Ascending aorta (tissue), 2 donors: ENCODE measurements around the gene ESR1. TPM values are rescaled to one million over a fixed set of nuclear protein-coding genes. Genes with fewer than 3 reads are reported as not detected.
A peak's percentile ranks its signal among the peaks of the same experiment; 100 is the strongest.

Source experiments
- DNase-seq, 2 donors: peaks; one replicate each; pipeline ENCODE4 v3.0.0-alpha.2; 2019; ENCODE audit warnings: low spot score in 2 of 2
- H3K27ac ChIP-seq, 2 donors: fragments of 200-600 bp; sonication (generic); one replicate each; pipeline ENCODE4 v1.5.1; 2016 to 2017; ENCODE audit warnings: mild to moderate bottlenecking in 1 of 2
- H3K27me3 ChIP-seq: fragments of 200-600 bp; sonication (generic); one replicate; pipeline ENCODE4 v1.5.1; 2017
- H3K36me3 ChIP-seq, 2 donors: fragments of 200-600 bp; sonication (generic); one replicate each; pipeline ENCODE4 v1.5.1; 2016
- H3K4me1 ChIP-seq, 2 donors: fragments of 200-600 bp; sonication (generic); one replicate each; pipeline ENCODE4 v1.5.1; 2016 to 2017; ENCODE audit warnings: mild to moderate bottlenecking in 1 of 2
- H3K4me3 ChIP-seq, 2 donors: fragments of 200-600 bp; sonication (generic); one replicate each; pipeline ENCODE4 v1.5.1; 2016 to 2017; ENCODE audit warnings: mild to moderate bottlenecking in 1 of 2
- H3K9me3 ChIP-seq, 2 donors: fragments of 200-600 bp; sonication (generic); one replicate each; pipeline ENCODE4 v1.5.1; 2016
- CTCF ChIP-seq, 3 experiments: fragments of 200-600 bp in 2 of 3; fragments of 450-650 bp in 1 of 3; sonication (generic) in 2 of 3; IDR thresholded peaks; one replicate each; pipeline ENCODE4 v1.5.1; 2016 to 2019; ENCODE audit warnings: antibody characterized with exemption in 3 of 3, mild to moderate bottlenecking in 1 of 3, moderate library complexity in 1 of 3
- intact Hi-C: fragments of 100-400 bp; cut with DNase I; formaldehyde crosslinking; loops from one replicate; pipeline ENCODE4 v1.15.1; 2023
- total RNA-seq: library from RNA; depleted of rRNA; stranded (reverse); fragments of >200 nt; gene quantifications from one replicate; pipeline ENCODE4 v1.1.0, GENCODE V29; 2016

ESR1 gene
- total RNA-seq, 1 donor from 2014 or later: 3.0 TPM

- no peak for DNase-seq
- no peak for TF ChIP-seq CTCF (IDR thresholded peaks at IDR 0.05)
- intact Hi-C loops: loop anchor here (5.0 kb wide), 1 partner anchor 35 kb away; no protein-coding TSS in a partner anchor
- no peaks in the 10 kb centered on the region for H3K36me3 ChIP-seq
- H3K4me3 ChIP-seq: no peak overlapping the region
- no peaks in the 10 kb centered on the region for H3K27me3 ChIP-seq
- peaks cover 0 to 11% of the 10 kb centered on the region in 2 donors for H3K4me1 ChIP-seq
- no peaks in the 10 kb centered on the region for H3K9me3 ChIP-seq
- H3K27ac ChIP-seq: no peak overlapping the region
Observed at GRCh38 chr6:152087701-152088100, 280.2 kb downstream of the ESR1 start.

- Histone ChIP-seq H3K4me1 (peaks cover 2 to 18% of the 10 kb centered on the region in 2 donors), H3K9me3 (no peaks in the 10 kb centered on the region), H3K4me3 (no peak overlapping the region), H3K27ac (peak overlapping the region in 1 of 2 donors; percentile 27), H3K27me3 (no peaks in the 10 kb centered on the region), H3K36me3 (no peaks in the 10 kb centered on the region)
- no peak for TF ChIP-seq CTCF (IDR thresholded peaks at IDR 0.05)
- intact Hi-C loops: loop anchor here (5.0 kb wide), 1 partner anchor 32 kb away; no protein-coding TSS in a partner anchor
- DNase-seq: peak in 1 of 2 donors; percentile 80
Observed at GRCh38 chr6:152089992-152090391, 282.5 kb downstream of the ESR1 start.

- TF ChIP-seq CTCF (IDR thresholded peaks at IDR 0.05): no peak
- no peaks in the 10 kb centered on the region for H3K9me3 ChIP-seq
- H3K4me3 ChIP-seq: no peak overlapping the region
- H3K27me3 ChIP-seq: no peaks in the 10 kb centered on the region
- intact Hi-C loops: no loop called here
- H3K36me3 ChIP-seq: no peaks in the 10 kb centered on the region
- no peak for DNase-seq
- peaks cover 2 to 18% of the 10 kb centered on the region in 2 donors for H3K4me1 ChIP-seq
- H3K27ac ChIP-seq: no peak overlapping the region
Observed at GRCh38 chr6:152091201-152091600, 283.7 kb downstream of the ESR1 start.

GRCh38 chr6:152091851-152092341 is 284.4 kb downstream of the ESR1 start:
- TF ChIP-seq CTCF (IDR thresholded peaks at IDR 0.05): no peak
- H3K27me3 ChIP-seq: no peaks in the 10 kb centered on the region
- H3K4me1 ChIP-seq: peaks cover 2 to 22% of the 10 kb centered on the region in 2 donors
- intact Hi-C loops: no loop called here
- H3K4me3 ChIP-seq: no peak overlapping the region
- no peak for DNase-seq
- H3K9me3 ChIP-seq: no peaks in the 10 kb centered on the region
- H3K36me3 ChIP-seq: no peaks in the 10 kb centered on the region
- H3K27ac ChIP-seq: peak overlapping the region in 1 of 2 donors; percentile 4

GRCh38 chr6:152093711-152094110 is 286.2 kb downstream of the ESR1 start:
- Histone ChIP-seq H3K4me3 (no peak overlapping the region), H3K9me3 (no peaks in the 10 kb centered on the region), H3K36me3 (no peaks in the 10 kb centered on the region), H3K27ac (no peak overlapping the region), H3K4me1 (peaks cover 2 to 26% of the 10 kb centered on the region in 2 donors), H3K27me3 (no peaks in the 10 kb centered on the region)
- DNase-seq: no peak
- TF ChIP-seq CTCF (IDR thresholded peaks at IDR 0.05): no peak
- intact Hi-C loops: no loop called here

- no peaks in the 10 kb centered on the region for H3K27me3 ChIP-seq
- peak overlapping the region; percentile 75 to 87 for H3K27ac ChIP-seq
- DNase-seq: no peak
- no peaks in the 10 kb centered on the region for H3K36me3 ChIP-seq
- peaks cover 2 to 26% of the 10 kb centered on the region in 2 donors for H3K4me1 ChIP-seq
- H3K4me3 ChIP-seq: no peak overlapping the region
- no peaks in the 10 kb centered on the region for H3K9me3 ChIP-seq
- no peak for TF ChIP-seq CTCF (IDR thresholded peaks at IDR 0.05)
- intact Hi-C loops: no loop called here
Observed at GRCh38 chr6:152094276-152094675, 286.8 kb downstream of the ESR1 start.
